GM19397 (cell line): ENCODE results near the gene RASA1.

Source experiments
- ATAC-seq: cut with Tn5 transposase; IDR thresholded peaks from one replicate; pipeline ENCODE4 v1.9.1; 2021; ENCODE audit warnings: mild to moderate bottlenecking, moderate library complexity; ENCODE audit not compliant: unreplicated experiment

Gene RASA1

GRCh38 chr5:87359106-87359505 lies 91.4 kb downstream of the RASA1 start:
- no peak for ATAC-seq

- no peak for ATAC-seq
These were observed 92.4 kb downstream of the RASA1 start for GRCh38 chr5:87360132-87360531.

- ATAC-seq, result no peak
These were observed 93.4 kb downstream of the RASA1 start for GRCh38 chr5:87361031-87361445.

- no peak for ATAC-seq
These were observed 94.0 kb downstream of the RASA1 start for GRCh38 chr5:87361536-87362213.

GRCh38 chr5:87367243-87367642 lies 99.6 kb downstream of the RASA1 start:
- ATAC-seq, result no peak

GRCh38 chr5:87368601-87369000 lies 100.9 kb downstream of the RASA1 start:
- no peak for ATAC-seq

GRCh38 chr5:87369431-87369830 lies 101.7 kb downstream of the RASA1 start:
- ATAC-seq, result no peak

- ATAC-seq, result no peak
These were observed 105.0 kb downstream of the RASA1 start for GRCh38 chr5:87372705-87373104.

GRCh38 chr5:87382224-87382623 lies 114.5 kb downstream of the RASA1 start:
- ATAC-seq, result no peak

GRCh38 chr5:87383216-87383615 lies 115.5 kb downstream of the RASA1 start:
- no peak for ATAC-seq

- no peak for ATAC-seq
These were observed 118.1 kb downstream of the RASA1 start for GRCh38 chr5:87385802-87386201.

GRCh38 chr5:87388129-87388528 lies 120.4 kb downstream of the RASA1 start:
- ATAC-seq, result no peak

- no peak for ATAC-seq
These were observed 121.8 kb downstream of the RASA1 start for GRCh38 chr5:87389296-87390034.

GRCh38 chr5:87390075-87390474 lies 122.4 kb downstream of the RASA1 start:
- no peak for ATAC-seq

- ATAC-seq, result no peak
These were observed 123.0 kb downstream of the RASA1 start for GRCh38 chr5:87390576-87391199.

GRCh38 chr5:87392170-87392569 lies 124.5 kb downstream of the RASA1 start:
- ATAC-seq, result no peak

- no peak for ATAC-seq
These were observed 125.1 kb downstream of the RASA1 start for GRCh38 chr5:87392801-87393200.

GRCh38 chr5:87393331-87393730 lies 125.6 kb downstream of the RASA1 start:
- ATAC-seq, result no peak

GRCh38 chr5:87394411-87395165 lies 126.9 kb downstream of the RASA1 start:
- no peak for ATAC-seq

GRCh38 chr5:87398981-87399614 lies 131.4 kb downstream of the RASA1 start:
- no peak for ATAC-seq

- no peak for ATAC-seq
These were observed 132.0 kb downstream of the RASA1 start for GRCh38 chr5:87399720-87400119.
